ENCODE results near the gene AGFG1. TPM values are rescaled to one million over a fixed set of nuclear protein-coding genes. Genes with fewer than 3 reads are reported as not detected.

AGFG1 gene, protein sequence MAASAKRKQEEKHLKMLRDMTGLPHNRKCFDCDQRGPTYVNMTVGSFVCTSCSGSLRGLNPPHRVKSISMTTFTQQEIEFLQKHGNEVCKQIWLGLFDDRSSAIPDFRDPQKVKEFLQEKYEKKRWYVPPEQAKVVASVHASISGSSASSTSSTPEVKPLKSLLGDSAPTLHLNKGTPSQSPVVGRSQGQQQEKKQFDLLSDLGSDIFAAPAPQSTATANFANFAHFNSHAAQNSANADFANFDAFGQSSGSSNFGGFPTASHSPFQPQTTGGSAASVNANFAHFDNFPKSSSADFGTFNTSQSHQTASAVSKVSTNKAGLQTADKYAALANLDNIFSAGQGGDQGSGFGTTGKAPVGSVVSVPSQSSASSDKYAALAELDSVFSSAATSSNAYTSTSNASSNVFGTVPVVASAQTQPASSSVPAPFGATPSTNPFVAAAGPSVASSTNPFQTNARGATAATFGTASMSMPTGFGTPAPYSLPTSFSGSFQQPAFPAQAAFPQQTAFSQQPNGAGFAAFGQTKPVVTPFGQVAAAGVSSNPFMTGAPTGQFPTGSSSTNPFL
- 68.9 and 71.6 TPM in 2 replicates for total RNA-seq
- long read RNA-seq, partial matches to known transcripts, result 25 of 29 reads
- long read RNA-seq, other reads (novel, unspliced or antisense), result 4 of 29 reads

DNA sequence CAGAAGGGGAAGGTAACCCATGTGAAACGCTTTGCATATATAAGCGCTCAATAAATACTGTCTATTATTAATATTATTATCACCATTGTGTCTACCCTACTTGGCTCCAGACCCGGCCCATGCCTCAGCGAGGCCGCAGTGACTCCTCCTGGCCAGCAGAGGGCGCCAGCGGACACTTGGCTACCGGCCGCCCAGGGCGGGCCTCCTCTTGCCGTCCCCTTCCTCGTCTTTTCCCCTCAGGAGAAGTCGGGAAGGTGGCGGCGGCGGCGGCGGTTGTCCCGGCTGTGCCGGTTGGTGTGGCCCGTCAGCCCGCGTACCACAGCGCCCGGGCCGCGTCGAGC, at the start of gene AGFG1:
Gene AGFG1 (plus strand): TSS at position 233 of the 341 bp plus-strand sequence. CDS start 266 bp downstream, outside the sequence.
- Mint-ChIP-seq H3K36me3 (ENCODE audit: low read depth) (no peaks in the 10 kb centered on the region), H3K4me1 (peaks cover 20% of the 10 kb centered on the region), H3K27me3 (ENCODE audit: low read depth) (no peaks in the 10 kb centered on the region), H3K27ac (ENCODE audit: unreplicated experiment) (peak within 1 kb of the TSS; percentile 52), H3K9me3 (no peaks in the 10 kb centered on the region), H3K4me3 (peak within 1 kb of the TSS; percentile 90)
- TF ChIP-seq, protein P1, sequence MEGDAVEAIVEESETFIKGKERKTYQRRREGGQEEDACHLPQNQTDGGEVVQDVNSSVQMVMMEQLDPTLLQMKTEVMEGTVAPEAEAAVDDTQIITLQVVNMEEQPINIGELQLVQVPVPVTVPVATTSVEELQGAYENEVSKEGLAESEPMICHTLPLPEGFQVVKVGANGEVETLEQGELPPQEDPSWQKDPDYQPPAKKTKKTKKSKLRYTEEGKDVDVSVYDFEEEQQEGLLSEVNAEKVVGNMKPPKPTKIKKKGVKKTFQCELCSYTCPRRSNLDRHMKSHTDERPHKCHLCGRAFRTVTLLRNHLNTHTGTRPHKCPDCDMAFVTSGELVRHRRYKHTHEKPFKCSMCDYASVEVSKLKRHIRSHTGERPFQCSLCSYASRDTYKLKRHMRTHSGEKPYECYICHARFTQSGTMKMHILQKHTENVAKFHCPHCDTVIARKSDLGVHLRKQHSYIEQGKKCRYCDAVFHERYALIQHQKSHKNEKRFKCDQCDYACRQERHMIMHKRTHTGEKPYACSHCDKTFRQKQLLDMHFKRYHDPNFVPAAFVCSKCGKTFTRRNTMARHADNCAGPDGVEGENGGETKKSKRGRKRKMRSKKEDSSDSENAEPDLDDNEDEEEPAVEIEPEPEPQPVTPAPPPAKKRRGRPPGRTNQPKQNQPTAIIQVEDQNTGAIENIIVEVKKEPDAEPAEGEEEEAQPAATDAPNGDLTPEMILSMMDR (conservative IDR thresholded peaks at IDR 0.05), result peak; percentile 99
- DNase-seq (ENCODE audit: low read depth, low spot score), result peak; percentile 96

DNA sequence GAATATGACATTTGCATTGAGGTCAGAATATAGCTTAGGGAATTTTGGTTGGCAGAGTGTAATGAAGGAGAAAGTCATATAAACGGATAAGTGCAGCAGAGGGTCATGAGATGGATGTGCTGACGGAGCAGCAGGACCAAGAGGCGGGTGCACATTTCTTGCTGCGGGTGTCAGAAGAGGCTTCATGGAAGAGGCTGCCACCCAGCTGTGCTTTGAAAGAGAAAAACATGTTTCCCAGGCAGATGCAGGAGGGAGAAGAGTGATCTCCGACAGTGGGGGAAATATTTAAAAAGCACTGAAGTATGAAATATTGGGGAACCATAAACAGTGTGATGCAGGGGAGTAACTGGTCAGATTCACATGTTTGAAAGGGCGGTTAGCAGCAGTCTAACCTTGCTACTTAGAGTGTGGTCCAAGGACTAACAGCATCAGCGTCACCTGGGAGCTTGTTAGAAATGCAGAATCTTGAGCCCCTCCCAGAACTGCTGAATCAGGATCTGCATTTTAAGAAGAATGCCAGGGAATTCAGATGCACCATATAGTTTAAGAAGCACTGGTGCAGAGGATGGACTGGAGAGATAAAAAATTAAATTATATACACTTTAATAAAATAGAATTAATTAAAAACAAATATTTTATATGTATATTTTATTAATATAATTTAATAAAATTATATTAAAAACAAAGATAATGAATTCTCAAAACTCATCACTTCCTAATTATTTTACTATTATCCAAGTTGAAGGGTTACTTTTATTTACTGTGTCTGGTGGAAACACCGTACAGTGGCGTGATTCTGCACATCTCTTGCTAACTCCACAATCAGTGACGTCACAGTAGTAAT, 48.1 kb upstream of the AGFG1 start:
- Mint-ChIP-seq H3K4me3 (no peak overlapping the region), H3K4me1 (peaks cover 10% of the 10 kb centered on the region), H3K27me3 (ENCODE audit: low read depth) (no peaks in the 10 kb centered on the region), H3K27ac (ENCODE audit: unreplicated experiment) (no peak overlapping the region), H3K9me3 (no peaks in the 10 kb centered on the region), H3K36me3 (ENCODE audit: low read depth) (no peaks in the 10 kb centered on the region)
- no peak for DNase-seq (ENCODE audit: low read depth, low spot score)
- TF ChIP-seq, protein P1 (conservative IDR thresholded peaks at IDR 0.05), result no peak

DNA sequence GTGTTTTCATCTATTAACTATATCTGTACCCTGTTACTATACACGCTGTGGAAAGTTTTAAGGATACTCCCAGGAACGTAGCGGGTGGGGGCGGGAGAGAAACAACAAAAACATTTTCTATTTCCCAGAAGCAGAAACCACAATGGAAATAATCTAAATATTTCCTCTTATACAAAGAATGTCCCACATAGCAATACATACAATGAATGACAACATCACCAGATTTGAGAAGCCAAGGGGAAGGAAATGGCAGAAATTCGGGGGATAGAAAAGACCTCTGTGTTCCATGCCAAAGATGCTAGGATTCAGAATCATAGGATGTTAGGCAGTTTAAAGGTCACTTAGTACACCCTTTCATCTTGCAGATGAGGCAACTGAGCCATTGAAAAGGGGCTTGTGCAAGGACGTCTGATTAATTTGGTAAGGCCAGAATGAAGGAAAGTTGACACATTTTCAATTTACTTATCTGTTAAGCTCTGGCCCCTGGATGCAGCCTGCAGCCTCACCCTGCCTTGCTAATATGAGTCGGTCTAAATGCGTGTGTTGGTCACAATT, 43.1 kb upstream of the AGFG1 start:
- Mint-ChIP-seq H3K4me3 (no peak overlapping the region), H3K9me3 (peaks cover 13% of the 10 kb centered on the region), H3K27me3 (ENCODE audit: low read depth) (no peaks in the 10 kb centered on the region), H3K4me1 (peaks cover 9% of the 10 kb centered on the region), H3K27ac (ENCODE audit: unreplicated experiment) (no peak overlapping the region), H3K36me3 (ENCODE audit: low read depth) (peaks cover 9% of the 10 kb centered on the region)
- DNase-seq (ENCODE audit: low read depth, low spot score), result no peak
- TF ChIP-seq, protein P1 (conservative IDR thresholded peaks at IDR 0.05), result no peak

- Mint-ChIP-seq H3K4me3 (no peak overlapping the region), H3K9me3 (peaks cover 13% of the 10 kb centered on the region), H3K36me3 (ENCODE audit: low read depth) (peaks cover 9% of the 10 kb centered on the region), H3K4me1 (peaks cover 9% of the 10 kb centered on the region), H3K27ac (ENCODE audit: unreplicated experiment) (no peak overlapping the region), H3K27me3 (ENCODE audit: low read depth) (no peaks in the 10 kb centered on the region)
- DNase-seq (ENCODE audit: low read depth, low spot score), result no peak
- TF ChIP-seq, protein P1 (conservative IDR thresholded peaks at IDR 0.05), result no peak
These were observed 41.3 kb upstream of the AGFG1 start for GRCh38 chr2:227430639-227431038.

GRCh38 chr2:227433171-227433570, 38.8 kb upstream of the AGFG1 start:
- Mint-ChIP-seq H3K27me3 (ENCODE audit: low read depth) (no peaks in the 10 kb centered on the region), H3K4me3 (no peak overlapping the region), H3K36me3 (ENCODE audit: low read depth) (peaks cover 9% of the 10 kb centered on the region), H3K9me3 (peaks cover 13% of the 10 kb centered on the region), H3K27ac (ENCODE audit: unreplicated experiment) (no peak overlapping the region), H3K4me1 (peaks cover 9% of the 10 kb centered on the region)
- no peak for DNase-seq (ENCODE audit: low read depth, low spot score)
- TF ChIP-seq, protein P1 (conservative IDR thresholded peaks at IDR 0.05), result no peak
